KMS-11 (cell line): ENCODE data around the gene AKR1C2.
"Not testable (repeated sequence)": the region's sequence is repeated elsewhere in the genome, so short reads cannot be mapped to it uniquely, and the experiment has no call there.

Experiments
- H2AFZ ChIP-seq: fragments of 200-600 bp; sonication (generic); 2 replicates; pipeline ENCODE4 v1.6.1; 2016; ENCODE audit warnings: antibody characterized with exemption, mixed run types, low read depth
- H3K27ac ChIP-seq: fragments of 200-600 bp; sonication (generic); 2 replicates; pipeline ENCODE4 v1.6.1; 2016; ENCODE audit warnings: mild to moderate bottlenecking, mixed run types
- H3K27me3 ChIP-seq: fragments of 200-600 bp; sonication (generic); 2 replicates; pipeline ENCODE4 v1.6.1; 2017; ENCODE audit warnings: mild to moderate bottlenecking, low read depth, mixed run types, moderate library complexity; ENCODE audit not compliant: insufficient read depth
- H3K36me3 ChIP-seq: fragments of 200-600 bp; sonication (generic); 2 replicates; pipeline ENCODE4 v1.6.1; 2017; ENCODE audit warnings: mild to moderate bottlenecking, mixed run types; ENCODE audit not compliant: insufficient read depth
- H3K4me1 ChIP-seq: fragments of 200-600 bp; sonication (generic); 2 replicates; pipeline ENCODE4 v1.6.1; 2016; ENCODE audit warnings: mild to moderate bottlenecking, low read depth, mixed run types; ENCODE audit not compliant: poor library complexity, severe bottlenecking
- H3K4me2 ChIP-seq: fragments of 200-600 bp; sonication (generic); 2 replicates; pipeline ENCODE4 v1.7.0; 2016; ENCODE audit warnings: mild to moderate bottlenecking, mixed run types
- H3K4me3 ChIP-seq: fragments of 200-600 bp; sonication (generic); IDR thresholded peaks from 2 replicates; pipeline ENCODE4 v1.6.1; 2017; ENCODE audit warnings: low read depth, low read length, mixed read lengths; ENCODE audit not compliant: insufficient read depth
- H3K79me2 ChIP-seq: fragments of 200-600 bp; sonication (generic); 2 replicates; pipeline ENCODE4 v1.6.1; 2016; ENCODE audit warnings: low read depth, mixed run types; ENCODE audit not compliant: insufficient read depth
- H3K9ac ChIP-seq: fragments of 200-600 bp; sonication (generic); 2 replicates; pipeline ENCODE4 v1.6.1; 2016; ENCODE audit warnings: mild to moderate bottlenecking, mixed run types
- H4K20me1 ChIP-seq: fragments of 200-600 bp; sonication (generic); 2 replicates; pipeline ENCODE4 v1.6.1; 2016; ENCODE audit warnings: mild to moderate bottlenecking, mixed run types; ENCODE audit not compliant: insufficient read depth
- TF ChIP-seq, protein P1 (sequence below): fragments of 200-600 bp; sonication (generic); conservative IDR thresholded peaks from 2 replicates; pipeline ENCODE4 v1.6.1; 2017; ENCODE audit warnings: low read depth, mild to moderate bottlenecking, antibody characterized with exemption, low read length, moderate library complexity, mixed read lengths

Gene AKR1C2

DNA sequence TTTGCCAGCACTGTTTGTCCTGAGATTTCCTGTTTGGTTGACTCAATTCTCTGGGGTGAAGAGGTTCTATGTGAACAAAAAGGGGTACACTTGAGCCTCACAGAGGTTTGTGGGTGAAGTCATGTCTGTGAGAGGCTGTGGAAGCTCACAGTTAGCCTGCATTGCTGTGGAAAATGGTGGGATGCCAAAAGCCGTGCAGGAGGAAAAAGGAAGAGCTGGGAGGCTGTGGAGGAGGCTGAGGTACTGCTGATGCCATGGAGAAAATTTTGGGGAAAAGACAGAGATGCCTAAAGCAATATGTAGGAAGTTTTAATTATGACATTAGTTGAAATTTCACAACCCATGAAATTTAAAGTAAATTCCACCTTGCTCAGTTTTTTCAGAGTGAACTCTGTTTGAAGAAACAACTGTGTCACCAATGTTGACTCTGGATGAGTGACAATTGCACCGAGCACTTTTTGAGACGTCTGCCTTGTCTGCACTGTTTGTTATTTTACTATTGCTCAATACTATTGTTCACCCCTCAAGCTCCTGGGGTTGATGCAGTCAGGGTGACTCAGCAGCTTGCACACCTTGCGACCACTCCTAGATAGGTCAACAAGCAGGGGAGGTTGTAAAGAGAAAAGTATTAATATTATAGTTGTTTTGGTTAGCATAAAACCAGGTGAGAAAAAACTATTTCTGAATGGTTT is 5.3 kb upstream of the AKR1C2 start:
- H3K79me2 ChIP-seq, H3K36me3 ChIP-seq, H3K4me3 ChIP-seq, H3K4me1 ChIP-seq, H3K27me3 ChIP-seq, H3K9ac ChIP-seq, H4K20me1 ChIP-seq, H2AFZ ChIP-seq, H3K4me2 ChIP-seq, H3K27ac ChIP-seq: not testable (repeated sequence)

DNA sequence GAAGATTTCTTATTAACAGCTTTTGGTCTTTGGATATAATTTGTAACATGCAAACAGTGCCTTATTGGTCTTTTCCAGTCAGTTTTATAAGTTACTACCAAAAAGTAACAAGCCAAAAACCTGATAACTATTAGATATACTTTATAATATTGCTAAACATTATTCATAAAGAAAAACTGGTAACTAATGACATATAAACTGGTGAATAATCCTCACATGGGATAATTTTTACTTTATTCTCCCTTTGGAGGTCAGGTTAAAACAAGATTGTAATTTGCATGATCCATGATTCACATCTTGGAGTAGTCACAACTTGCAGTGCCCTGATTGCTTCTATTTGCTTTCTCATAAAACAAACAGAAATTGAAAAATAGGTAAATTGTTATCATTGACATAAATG is 844 bp upstream of the AKR1C2 start:
- H3K27me3 ChIP-seq, H3K27ac ChIP-seq, H4K20me1 ChIP-seq, H3K4me1 ChIP-seq, H2AFZ ChIP-seq, H3K36me3 ChIP-seq, H3K9ac ChIP-seq, H3K4me3 ChIP-seq, H3K4me2 ChIP-seq, H3K79me2 ChIP-seq: not testable (repeated sequence)

DNA sequence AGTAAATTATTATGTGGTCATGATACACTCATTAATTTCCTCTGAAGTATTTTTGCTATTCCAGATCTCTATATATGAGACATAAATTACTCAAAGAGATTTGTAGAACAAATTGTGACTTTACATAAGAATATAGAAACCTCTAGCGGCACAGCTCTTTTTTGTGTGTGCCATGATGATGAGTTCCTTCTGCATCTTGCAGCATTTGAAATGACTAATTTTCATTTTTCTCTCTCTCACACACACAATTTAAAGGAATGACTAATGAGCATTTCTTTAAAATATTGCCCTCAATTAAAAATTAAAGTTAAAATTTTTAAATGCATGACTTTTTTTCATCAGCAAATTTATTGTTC is 351 bp upstream of the AKR1C2 start:
- not testable (repeated sequence) for H3K79me2 ChIP-seq, H3K4me2 ChIP-seq, H3K36me3 ChIP-seq, H3K27me3 ChIP-seq, H4K20me1 ChIP-seq, H3K27ac ChIP-seq, H3K9ac ChIP-seq, H3K4me1 ChIP-seq, H2AFZ ChIP-seq, H3K4me3 ChIP-seq

DNA sequence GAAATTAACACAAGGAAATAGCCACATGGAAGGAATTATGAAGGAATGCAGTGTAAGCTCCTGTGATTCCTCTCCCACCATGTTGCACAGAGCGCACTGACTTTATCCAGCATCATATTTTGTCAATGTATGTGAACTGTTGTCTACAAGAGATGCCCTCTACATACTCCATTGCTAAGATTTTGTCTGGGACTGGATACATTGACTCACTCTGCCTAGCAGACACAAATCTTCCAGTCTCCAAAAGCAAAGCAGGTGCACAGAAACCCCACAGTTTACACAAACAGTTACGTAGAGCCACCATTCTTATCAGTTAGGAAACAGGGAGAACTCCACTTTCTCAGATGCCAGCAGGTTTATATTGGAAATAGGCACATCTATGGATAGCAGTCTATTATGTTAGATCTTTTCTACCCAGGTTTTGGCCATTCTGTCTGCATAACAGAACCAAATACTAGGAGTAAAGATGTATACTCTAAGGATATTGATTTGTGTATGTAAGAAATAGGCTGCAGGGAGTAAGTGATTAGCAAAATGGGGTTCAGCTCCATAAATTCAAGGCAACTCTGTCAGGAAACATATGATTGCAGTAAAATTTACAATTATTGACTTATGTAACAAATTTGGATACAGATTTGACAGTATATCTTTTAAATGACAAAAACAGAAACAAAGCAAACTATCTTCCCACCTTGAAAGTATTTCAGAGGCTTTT is 1.5 kb downstream of the AKR1C2 start:
- no peaks in the 10 kb centered on the region for H3K36me3 ChIP-seq
- no peak overlapping the region for H3K27ac ChIP-seq
- H2AFZ ChIP-seq = no peak overlapping the region
- H3K9ac ChIP-seq = no peak overlapping the region
- H3K4me3 ChIP-seq = no peak overlapping the region
- no peaks in the 10 kb centered on the region for H4K20me1 ChIP-seq
- H3K27me3 ChIP-seq = no peaks in the 10 kb centered on the region
- H3K4me1 ChIP-seq = no peaks in the 10 kb centered on the region
- H3K4me2 ChIP-seq = no peak overlapping the region
- TF ChIP-seq, protein P1, sequence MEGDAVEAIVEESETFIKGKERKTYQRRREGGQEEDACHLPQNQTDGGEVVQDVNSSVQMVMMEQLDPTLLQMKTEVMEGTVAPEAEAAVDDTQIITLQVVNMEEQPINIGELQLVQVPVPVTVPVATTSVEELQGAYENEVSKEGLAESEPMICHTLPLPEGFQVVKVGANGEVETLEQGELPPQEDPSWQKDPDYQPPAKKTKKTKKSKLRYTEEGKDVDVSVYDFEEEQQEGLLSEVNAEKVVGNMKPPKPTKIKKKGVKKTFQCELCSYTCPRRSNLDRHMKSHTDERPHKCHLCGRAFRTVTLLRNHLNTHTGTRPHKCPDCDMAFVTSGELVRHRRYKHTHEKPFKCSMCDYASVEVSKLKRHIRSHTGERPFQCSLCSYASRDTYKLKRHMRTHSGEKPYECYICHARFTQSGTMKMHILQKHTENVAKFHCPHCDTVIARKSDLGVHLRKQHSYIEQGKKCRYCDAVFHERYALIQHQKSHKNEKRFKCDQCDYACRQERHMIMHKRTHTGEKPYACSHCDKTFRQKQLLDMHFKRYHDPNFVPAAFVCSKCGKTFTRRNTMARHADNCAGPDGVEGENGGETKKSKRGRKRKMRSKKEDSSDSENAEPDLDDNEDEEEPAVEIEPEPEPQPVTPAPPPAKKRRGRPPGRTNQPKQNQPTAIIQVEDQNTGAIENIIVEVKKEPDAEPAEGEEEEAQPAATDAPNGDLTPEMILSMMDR = no peak
- no peaks in the 10 kb centered on the region for H3K79me2 ChIP-seq

DNA sequence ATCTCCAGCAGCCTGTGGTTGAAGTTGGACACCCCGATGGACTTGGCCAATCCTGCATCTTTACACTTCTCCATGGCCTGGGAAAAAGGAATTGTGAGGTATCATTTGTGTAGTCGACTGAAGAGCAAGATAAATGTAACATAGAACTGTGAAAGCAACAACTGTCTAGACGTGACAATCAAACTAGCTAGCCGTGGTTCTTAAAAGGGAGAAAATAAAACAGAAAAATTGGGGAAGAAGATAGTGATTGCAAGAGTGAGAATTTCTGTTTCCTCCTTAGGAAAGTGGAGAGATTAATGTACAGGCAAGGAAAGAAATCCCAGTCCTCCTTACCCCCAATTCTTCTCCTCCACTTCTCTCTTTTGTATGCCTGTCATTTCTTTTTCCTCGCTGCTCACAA is 5.0 kb downstream of the AKR1C2 start:
- Histone ChIP-seq H3K4me2 (no peak overlapping the region), H3K27me3 (no peaks in the 10 kb centered on the region), H4K20me1 (no peaks in the 10 kb centered on the region), H3K4me1 (no peaks in the 10 kb centered on the region), H3K9ac (no peak overlapping the region), H3K36me3 (no peaks in the 10 kb centered on the region), H3K4me3 (no peak overlapping the region), H3K79me2 (no peaks in the 10 kb centered on the region), H2AFZ (no peak overlapping the region), H3K27ac (no peak overlapping the region)
- TF ChIP-seq, protein P1 = no peak

DNA sequence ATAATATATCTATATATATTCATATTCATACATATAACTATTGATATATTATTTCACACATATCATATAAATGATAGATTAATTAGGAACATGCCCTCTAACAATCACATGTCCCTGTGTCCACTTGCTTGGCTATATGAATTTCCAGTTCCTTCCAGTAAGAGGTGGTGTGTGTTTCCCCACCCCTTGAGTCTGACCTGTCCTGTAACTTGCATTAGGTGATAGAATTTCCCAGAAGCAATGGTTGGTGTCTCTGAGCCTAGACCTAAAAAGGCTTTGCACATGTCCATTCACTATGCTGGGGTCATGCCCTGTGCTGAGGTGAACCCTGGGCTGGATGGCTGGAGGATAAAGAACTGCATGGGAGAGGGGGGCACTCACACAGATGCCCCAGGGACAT is 9.4 kb downstream of the AKR1C2 start:
- H3K4me3 ChIP-seq, H3K36me3 ChIP-seq, H3K4me1 ChIP-seq, H3K27ac ChIP-seq, H3K4me2 ChIP-seq, H3K27me3 ChIP-seq, H4K20me1 ChIP-seq, H3K9ac ChIP-seq, H3K79me2 ChIP-seq, H2AFZ ChIP-seq: not testable (repeated sequence)

DNA sequence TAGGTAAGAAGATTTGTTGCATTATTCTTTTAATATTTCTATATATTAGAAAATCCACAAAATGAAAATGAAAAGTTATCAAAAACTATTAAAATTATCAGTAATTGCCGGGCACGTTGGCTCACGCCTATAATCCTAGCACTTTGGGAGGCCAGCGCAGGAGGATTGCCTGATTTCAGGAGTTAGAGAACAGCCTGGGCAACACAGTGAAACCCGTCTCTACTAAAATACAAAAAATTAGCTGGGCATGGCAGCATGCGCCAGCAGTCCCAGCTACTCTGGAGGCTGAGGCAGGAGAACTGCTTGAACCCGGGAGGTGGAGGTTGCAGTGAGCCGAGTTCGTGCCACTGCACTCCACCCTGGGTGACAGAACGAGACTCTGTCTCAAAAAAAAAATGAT is 11.1 kb downstream of the AKR1C2 start:
- H3K4me1 ChIP-seq, H3K27me3 ChIP-seq, H3K9ac ChIP-seq, H3K36me3 ChIP-seq, H3K4me2 ChIP-seq, H2AFZ ChIP-seq, H3K79me2 ChIP-seq, H4K20me1 ChIP-seq, H3K27ac ChIP-seq, H3K4me3 ChIP-seq: not testable (repeated sequence)

DNA sequence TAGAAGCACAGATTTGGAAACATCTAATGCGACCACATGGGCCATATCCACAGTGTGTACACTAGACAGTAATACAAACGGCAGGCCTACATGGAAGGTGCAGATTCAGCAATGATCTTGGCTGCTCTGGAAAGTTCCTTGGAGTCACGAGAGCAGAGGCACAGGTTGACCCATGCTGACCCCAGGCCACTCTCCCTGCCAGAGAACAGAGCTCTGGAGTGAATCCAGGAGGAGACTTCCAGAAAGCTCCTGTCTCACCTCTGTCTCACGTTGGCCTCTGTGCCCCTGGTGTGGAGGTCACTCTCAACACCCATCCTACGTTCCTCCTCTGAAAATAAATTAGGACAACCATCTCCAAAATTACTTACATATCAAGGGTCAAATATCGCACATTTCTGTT is 12.2 kb downstream of the AKR1C2 start:
- H3K79me2 ChIP-seq = not testable (repeated sequence)

More for the DNA sequence above, 12.2 kb downstream of the AKR1C2 start:
- H3K9ac ChIP-seq, H3K4me1 ChIP-seq, H3K27ac ChIP-seq, H3K27me3 ChIP-seq, H4K20me1 ChIP-seq, H3K36me3 ChIP-seq, H2AFZ ChIP-seq, H3K4me3 ChIP-seq, H3K4me2 ChIP-seq: not testable (repeated sequence)
